HFFc6 (cell line): ENCODE measurements around the gene GTF2H4. TPM values are rescaled to one million over a fixed set of nuclear protein-coding genes. Genes with fewer than 3 reads are reported as not detected.
A peak's percentile ranks its signal among the peaks of the same experiment; 100 is the strongest.

Experiments
- DNase-seq: peaks from one replicate; pipeline ENCODE4 v3.0.0-alpha.2; 2018
- H3K27ac Mint-ChIP-seq: 2 replicates; pipeline ENCODE4 v1.8.0; 2020; ENCODE audit warnings: mild to moderate bottlenecking, mixed read lengths
- H3K27me3 Mint-ChIP-seq: 2 replicates; pipeline ENCODE4 v1.8.0; 2021; ENCODE audit warnings: mild to moderate bottlenecking, moderate library complexity, mixed read lengths; ENCODE audit not compliant: insufficient read depth
- H3K36me3 Mint-ChIP-seq: 2 replicates; pipeline ENCODE4 v1.8.0; 2021; ENCODE audit warnings: low read depth, mixed read lengths
- H3K4me1 Mint-ChIP-seq: 2 replicates; pipeline ENCODE4 v1.8.0; 2020; ENCODE audit warnings: low read depth, mixed read lengths
- H3K4me3 Mint-ChIP-seq: 2 replicates; pipeline ENCODE4 v1.8.0; 2020; ENCODE audit warnings: mild to moderate bottlenecking, moderate library complexity, mixed read lengths
- H3K9me3 Mint-ChIP-seq: 2 replicates; pipeline ENCODE4 v1.8.0; 2020; ENCODE audit warnings: mild to moderate bottlenecking, mixed read lengths
- total RNA-seq, 6 experiments: library from RNA; stranded (reverse); fragmentation: NEBNext Ultra II Directional; extraction: Animal tissue kit (Norgen Biotek cat#: 25700); gene quantifications; 2 replicates in 1 of 6; 3 replicates in 5 of 6; pipeline ENCODE4 v1.2.3, GENCODE V29; 2021
- TF ChIP-seq, protein P1 (sequence below): fragments of 200-600 bp; sonication (generic); IDR thresholded peaks from 2 replicates; pipeline ENCODE4 v1.5.0; 2021; ENCODE audit warnings: antibody characterized with exemption, mild to moderate bottlenecking

The GTF2H4 gene
- total RNA-seq, 6 experiments from 2014 or later = 23.9 to 27.1 (median 26.5) TPM

DNA sequence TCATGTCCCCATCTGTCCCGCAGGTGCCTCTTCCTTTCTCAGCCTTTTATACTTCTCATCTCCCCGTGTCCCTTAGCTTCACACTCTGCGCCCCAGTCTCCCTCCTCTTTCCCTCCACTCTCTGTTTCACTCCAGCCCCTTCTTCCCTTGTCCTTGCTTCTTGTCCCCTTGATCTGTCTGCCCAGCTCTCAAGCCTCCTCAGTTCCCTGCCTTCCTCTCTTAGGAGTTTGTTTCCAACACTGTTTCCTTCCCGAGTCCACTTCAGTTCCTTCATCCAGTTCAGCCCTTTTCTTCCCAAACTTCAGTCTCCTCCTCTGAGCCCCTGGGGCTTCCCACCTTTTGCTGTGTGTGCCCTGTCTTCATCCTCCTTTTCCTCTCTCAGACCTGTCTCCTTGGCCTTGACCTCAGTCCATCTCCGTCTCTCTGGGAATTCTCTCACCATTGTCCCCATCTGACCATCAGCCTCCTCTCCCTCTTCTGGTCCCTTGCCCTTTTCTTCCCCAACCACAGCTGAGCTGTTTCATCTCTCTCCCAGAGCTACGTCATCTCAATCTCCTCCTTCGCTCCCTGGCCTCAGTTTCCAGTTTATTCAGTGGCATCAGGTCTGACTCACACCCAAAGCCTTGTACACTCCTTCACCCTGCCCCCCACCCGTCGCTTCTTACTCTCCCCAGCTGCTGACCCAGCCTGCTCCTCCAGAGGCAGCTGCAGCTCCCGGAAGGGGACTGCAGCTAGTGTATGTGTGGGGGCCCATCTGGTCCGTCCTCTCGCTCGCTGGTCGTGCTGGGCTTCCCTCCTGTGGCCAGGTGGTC lies 26.4 kb upstream of the GTF2H4 start:
- no peak overlapping the region for H3K27ac Mint-ChIP-seq

DNA sequence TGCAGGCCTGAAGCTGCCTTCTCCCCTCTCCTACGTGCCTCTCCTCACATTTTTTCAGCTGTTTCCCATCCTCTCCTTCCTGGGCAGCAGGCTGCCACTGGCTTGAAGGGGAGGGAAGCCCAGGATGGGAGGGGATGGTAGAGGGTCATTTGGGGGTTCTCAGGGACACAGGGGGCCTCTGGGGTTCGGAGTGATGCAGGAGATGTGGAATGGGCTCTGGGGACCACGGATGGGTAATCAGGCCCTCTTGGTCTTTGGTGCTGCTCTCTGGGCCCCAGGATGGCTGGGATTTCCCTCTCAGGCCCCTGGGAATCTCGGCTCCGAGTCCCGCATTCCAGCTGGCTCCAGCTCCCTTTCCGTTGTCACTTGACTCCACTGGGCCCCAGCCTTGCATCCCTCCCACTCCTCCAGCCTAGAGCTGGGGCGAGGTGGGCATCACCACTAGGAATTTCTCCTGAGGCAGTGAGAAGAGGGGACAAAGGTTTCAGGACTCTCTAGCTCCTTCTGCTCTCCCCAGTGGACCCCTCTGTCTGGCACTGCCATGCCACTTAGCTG lies 25.7 kb upstream of the GTF2H4 start:
- no peak for DNase-seq
- Mint-ChIP-seq H3K9me3 (no peaks in the 10 kb centered on the region), H3K4me1 (peaks cover 52% of the 10 kb centered on the region), H3K4me3 (no peak overlapping the region), H3K36me3 (no peaks in the 10 kb centered on the region), H3K27ac (no peak overlapping the region; the same call in 1 of the 2 replicates), H3K27me3 (peaks cover 3% of the 10 kb centered on the region)
- TF ChIP-seq, protein P1, sequence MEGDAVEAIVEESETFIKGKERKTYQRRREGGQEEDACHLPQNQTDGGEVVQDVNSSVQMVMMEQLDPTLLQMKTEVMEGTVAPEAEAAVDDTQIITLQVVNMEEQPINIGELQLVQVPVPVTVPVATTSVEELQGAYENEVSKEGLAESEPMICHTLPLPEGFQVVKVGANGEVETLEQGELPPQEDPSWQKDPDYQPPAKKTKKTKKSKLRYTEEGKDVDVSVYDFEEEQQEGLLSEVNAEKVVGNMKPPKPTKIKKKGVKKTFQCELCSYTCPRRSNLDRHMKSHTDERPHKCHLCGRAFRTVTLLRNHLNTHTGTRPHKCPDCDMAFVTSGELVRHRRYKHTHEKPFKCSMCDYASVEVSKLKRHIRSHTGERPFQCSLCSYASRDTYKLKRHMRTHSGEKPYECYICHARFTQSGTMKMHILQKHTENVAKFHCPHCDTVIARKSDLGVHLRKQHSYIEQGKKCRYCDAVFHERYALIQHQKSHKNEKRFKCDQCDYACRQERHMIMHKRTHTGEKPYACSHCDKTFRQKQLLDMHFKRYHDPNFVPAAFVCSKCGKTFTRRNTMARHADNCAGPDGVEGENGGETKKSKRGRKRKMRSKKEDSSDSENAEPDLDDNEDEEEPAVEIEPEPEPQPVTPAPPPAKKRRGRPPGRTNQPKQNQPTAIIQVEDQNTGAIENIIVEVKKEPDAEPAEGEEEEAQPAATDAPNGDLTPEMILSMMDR = no peak

More for the DNA sequence above, 26.4 kb upstream of the GTF2H4 start:
- Mint-ChIP-seq H3K4me1 (peaks cover 49% of the 10 kb centered on the region), H3K4me3 (no peak overlapping the region), H3K9me3 (no peaks in the 10 kb centered on the region), H3K36me3 (no peaks in the 10 kb centered on the region), H3K27me3 (peaks cover 3% of the 10 kb centered on the region)
- TF ChIP-seq, protein P1 = no peak
- no peak for DNase-seq

DNA sequence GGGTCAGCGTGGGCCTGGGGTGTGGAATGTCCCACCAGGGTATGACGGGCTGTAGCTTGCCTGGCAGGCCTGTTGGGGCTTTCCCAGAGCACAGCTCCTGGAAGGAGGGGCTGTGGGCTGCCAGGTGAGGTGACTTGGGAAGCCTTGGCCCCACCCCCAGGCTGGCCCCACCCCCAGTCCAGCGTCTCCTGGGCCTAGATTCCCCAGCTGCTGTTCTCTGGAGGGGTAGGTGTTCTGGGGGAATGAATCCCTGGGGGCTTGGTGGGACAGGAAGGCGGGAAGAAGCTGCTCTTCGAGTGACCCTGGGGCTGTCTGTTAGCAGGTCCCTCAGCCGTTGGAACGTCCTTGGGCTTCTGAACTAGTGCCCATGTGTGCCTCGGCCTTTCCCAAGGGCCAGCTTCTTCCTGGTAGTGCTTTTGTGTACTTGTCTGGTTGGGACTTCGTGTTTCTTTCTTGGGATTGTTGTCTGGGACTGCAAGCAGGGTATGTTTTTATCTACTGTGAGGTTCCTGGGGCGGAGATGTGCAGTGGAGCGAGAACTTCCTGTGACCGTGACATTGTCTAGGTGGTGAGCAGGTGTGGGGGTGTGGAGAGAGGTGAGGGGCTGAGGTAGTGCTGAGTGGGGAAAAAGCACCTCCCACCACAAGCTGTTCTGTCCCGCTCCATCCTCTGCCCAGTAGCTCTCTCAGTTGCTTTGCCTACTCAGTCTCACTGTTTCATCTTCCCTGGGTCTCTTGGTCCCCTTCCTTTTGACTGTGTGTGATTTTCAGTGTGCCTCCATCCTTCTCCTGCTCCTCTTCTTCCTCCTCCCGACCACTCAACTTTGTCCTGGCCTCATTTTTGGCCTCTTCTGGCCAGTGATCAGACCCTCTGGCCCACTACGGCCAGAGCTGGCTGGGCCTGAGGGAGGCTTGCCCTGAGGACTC lies 25.0 kb upstream of the GTF2H4 start:
- no peak for DNase-seq
- peak overlapping the region; percentile 67 for H3K4me3 Mint-ChIP-seq
- peaks cover 56% of the 10 kb centered on the region for H3K4me1 Mint-ChIP-seq
- TF ChIP-seq, protein P1 = no peak
- no peaks in the 10 kb centered on the region for H3K36me3 Mint-ChIP-seq
- no peaks in the 10 kb centered on the region for H3K9me3 Mint-ChIP-seq
- H3K27ac Mint-ChIP-seq = peak overlapping the region; percentile 55
- H3K27me3 Mint-ChIP-seq = peaks cover 3% of the 10 kb centered on the region

DNA sequence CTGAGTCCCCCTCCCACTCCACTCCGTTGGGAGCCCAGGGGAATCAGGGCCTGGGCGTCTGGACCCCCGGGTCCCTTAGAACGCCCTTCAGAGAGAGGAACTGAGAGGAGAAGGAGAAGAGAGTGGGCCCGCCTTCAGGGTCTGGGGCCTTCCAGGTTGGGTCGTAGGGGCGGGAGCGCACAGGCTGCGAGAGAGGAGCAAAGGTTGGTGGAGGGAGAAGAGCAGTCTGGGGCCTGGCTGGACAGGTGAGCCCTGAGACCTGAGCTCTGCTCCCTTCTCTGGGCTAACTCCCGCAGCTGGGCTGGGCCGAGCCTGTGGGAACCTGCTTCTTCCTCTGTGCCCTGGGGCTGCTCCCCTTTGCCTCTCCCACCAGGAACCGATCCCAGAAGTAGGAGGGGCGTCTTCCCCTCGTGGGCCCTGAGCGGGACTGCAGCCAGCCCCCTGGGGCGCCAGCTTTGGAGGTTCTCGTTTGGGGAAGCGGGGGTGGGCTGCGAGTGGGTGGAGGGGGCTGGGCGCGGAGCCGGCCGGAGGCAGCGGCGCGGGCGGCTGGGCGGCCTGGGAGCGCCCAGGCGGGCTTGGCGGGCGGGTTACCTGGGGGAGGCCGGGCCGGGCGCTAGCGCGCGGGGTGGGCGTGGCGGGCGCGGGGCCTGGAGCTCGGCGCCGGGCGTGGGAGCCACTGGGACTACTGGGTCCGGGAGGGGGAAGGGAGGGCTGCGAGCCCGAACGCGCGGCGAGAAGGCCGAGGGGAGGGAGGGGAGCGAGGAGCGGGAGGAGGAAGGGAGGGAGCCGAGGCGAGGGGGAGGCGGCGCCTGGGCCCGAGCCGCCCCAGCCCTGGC lies 24.1 kb upstream of the GTF2H4 start, which contains the start of gene DDR1:
TSS of gene DDR1 (plus strand) at position 835 of the 836 bp plus-strand sequence. CDS start 4,211 bp downstream, outside the sequence.
- H3K4me1 Mint-ChIP-seq = peaks cover 64% of the 10 kb centered on the region

More for the DNA sequence above, 24.1 kb upstream of the GTF2H4 start, which contains the start of gene DDR1:
- peaks cover 3% of the 10 kb centered on the region for H3K27me3 Mint-ChIP-seq
- no peaks in the 10 kb centered on the region for H3K9me3 Mint-ChIP-seq
- DNase-seq = peak; percentile 18
- peak within 1 kb of the TSS; percentile 83 for H3K4me3 Mint-ChIP-seq
- TF ChIP-seq, protein P1 = no peak
- peak within 1 kb of the TSS; percentile 87 for H3K27ac Mint-ChIP-seq
- no peaks in the 10 kb centered on the region for H3K36me3 Mint-ChIP-seq
